Upper lobe of right lung (tissue), 1 donor: ENCODE results near the gene PIAS2. TPM values are rescaled to one million over a fixed set of nuclear protein-coding genes. Genes with fewer than 3 reads are reported as not detected.

ENCODE experiments used
- ATAC-seq: fragments of 200-7000 bp; cut with Tn5 transposase; one replicate; pipeline ENCODE4 v1.9.1; 2020; ENCODE audit warnings: mild to moderate bottlenecking, moderate library complexity
- DNase-seq: peaks from one replicate; pipeline ENCODE4 v3.0.0-alpha.2; 2020
- H3K27ac ChIP-seq: fragments of 200-600 bp; one replicate; pipeline ENCODE4 v1.8.0; 2022
- H3K27me3 ChIP-seq: fragments of 200-600 bp; one replicate; pipeline ENCODE4 v1.8.0; 2022; ENCODE audit warnings: mild to moderate bottlenecking
- H3K36me3 ChIP-seq: fragments of 200-600 bp; one replicate; pipeline ENCODE4 v1.8.0; 2022
- H3K4me1 ChIP-seq: fragments of 200-600 bp; one replicate; pipeline ENCODE4 v1.8.0; 2022
- H3K4me3 ChIP-seq: fragments of 200-600 bp; one replicate; pipeline ENCODE4 v1.8.0; 2022; ENCODE audit warnings: mild to moderate bottlenecking
- H3K9me3 ChIP-seq: fragments of 200-600 bp; one replicate; pipeline ENCODE4 v1.8.0; 2022
- intact Hi-C: fragments of 100-400 bp; cut with DNase I; formaldehyde crosslinking; loops from one replicate; pipeline ENCODE4 v1.11.0; 2022
- total RNA-seq: library from RNA; stranded (reverse); fragmentation: NEBNext Ultra II Directional; extraction: Animal tissue kit (Norgen Biotek cat#: 25700); gene quantifications from one replicate; pipeline ENCODE4 v1.2.1, GENCODE V29; 2021
- TF ChIP-seq, protein P1 (sequence below): fragments of 200-600 bp; IDR thresholded peaks from one replicate; pipeline ENCODE4 v1.8.0; 2022; ENCODE audit warnings: antibody characterized with exemption
- donor health status: DM: no; HTN: yes; CAD: no; lungs with severe emphysema.

Gene PIAS2
- total RNA-seq, 1 donor from 2014 or later = 38.6 TPM

DNA sequence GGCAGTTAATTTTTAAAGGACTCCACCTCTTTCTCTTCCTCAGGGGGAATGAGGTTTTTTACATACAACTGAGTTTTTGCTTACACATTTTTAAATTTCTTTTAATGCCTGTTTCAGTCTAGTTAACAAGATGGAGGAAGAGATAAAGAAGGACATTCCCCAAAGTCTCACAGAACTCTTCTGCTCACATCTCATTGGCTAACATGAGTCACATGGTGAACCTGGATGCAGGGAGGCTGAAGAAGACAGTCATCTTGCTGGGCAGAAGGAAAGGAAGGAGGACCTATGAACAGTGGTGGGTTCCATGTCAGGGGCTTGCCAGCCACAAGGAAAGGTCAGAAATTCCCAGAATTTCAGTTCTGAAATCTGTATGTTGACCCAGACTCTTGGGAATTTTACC lies 150.1 kb downstream of the PIAS2 start:
- Histone ChIP-seq H3K36me3 (no peaks in the 10 kb centered on the region), H3K4me1 (no peaks in the 10 kb centered on the region), H3K9me3 (no peaks in the 10 kb centered on the region), H3K27ac (no peak overlapping the region), H3K27me3 (no peaks in the 10 kb centered on the region), H3K4me3 (no peak overlapping the region)
- TF ChIP-seq, protein P1, sequence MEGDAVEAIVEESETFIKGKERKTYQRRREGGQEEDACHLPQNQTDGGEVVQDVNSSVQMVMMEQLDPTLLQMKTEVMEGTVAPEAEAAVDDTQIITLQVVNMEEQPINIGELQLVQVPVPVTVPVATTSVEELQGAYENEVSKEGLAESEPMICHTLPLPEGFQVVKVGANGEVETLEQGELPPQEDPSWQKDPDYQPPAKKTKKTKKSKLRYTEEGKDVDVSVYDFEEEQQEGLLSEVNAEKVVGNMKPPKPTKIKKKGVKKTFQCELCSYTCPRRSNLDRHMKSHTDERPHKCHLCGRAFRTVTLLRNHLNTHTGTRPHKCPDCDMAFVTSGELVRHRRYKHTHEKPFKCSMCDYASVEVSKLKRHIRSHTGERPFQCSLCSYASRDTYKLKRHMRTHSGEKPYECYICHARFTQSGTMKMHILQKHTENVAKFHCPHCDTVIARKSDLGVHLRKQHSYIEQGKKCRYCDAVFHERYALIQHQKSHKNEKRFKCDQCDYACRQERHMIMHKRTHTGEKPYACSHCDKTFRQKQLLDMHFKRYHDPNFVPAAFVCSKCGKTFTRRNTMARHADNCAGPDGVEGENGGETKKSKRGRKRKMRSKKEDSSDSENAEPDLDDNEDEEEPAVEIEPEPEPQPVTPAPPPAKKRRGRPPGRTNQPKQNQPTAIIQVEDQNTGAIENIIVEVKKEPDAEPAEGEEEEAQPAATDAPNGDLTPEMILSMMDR = no peak
- intact Hi-C loops = no loop called here
- no peak for DNase-seq
- no peak for ATAC-seq

DNA sequence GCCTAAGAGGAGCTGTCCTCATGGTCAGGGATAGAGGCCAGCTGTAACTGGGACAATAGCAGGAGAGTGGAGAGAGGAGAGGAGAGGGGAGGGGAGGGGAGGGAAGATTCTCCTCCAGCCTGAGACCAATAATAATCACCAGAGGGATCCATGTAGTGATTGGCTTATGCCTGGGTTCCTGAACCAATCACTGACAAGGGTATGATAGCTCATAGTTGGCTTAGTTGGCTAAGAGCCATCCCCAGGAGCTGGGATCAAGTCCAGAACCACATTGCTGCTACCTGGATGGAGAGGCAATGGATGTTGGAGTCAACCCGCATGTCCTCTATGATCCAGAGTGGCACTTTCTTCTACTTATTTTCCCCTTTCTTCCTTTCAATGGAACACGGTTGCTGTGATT lies 152.7 kb downstream of the PIAS2 start:
- Histone ChIP-seq H3K36me3 (no peaks in the 10 kb centered on the region), H3K27me3 (peaks cover 14% of the 10 kb centered on the region), H3K4me3 (no peak overlapping the region), H3K27ac (no peak overlapping the region), H3K4me1 (no peaks in the 10 kb centered on the region), H3K9me3 (no peaks in the 10 kb centered on the region)
- intact Hi-C loops = no loop called here
- no peak for ATAC-seq
- no peak for DNase-seq
- TF ChIP-seq, protein P1 = no peak

DNA sequence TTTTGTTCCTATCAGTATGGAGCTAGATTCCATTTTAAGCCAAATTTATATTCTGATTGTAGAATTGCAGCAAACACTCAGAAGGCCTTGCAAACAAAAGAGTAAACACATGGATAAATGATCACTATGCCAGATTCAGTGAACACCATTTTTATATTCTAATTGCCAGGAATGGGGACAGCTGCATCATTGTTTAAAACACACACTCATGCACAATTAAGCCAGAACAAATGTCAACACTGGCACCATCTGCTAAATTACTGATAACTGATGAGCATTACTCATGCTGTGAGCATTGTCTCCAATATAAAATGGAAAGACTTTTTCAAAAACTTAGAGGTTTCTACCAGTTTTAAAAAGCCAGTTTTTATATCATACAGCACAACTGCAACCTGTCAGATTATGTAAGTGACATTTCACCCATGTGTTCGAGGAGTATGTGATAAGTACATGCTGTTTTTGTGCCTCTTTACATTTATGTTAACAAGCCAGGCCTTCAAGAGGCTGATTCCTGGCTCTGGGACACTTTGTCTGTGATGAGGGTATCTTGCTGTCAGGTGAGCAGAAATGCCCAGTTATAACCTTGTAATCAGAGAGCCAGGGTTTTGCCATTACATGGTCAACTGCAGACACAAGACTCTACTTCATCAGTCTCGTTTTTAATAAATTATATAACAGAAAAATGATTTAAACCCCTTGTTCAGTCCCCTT lies 156.1 kb downstream of the PIAS2 start:
- ATAC-seq = no peak
- TF ChIP-seq, protein P1 = no peak
- DNase-seq = no peak
- no peak overlapping the region for H3K4me3 ChIP-seq
- no peaks in the 10 kb centered on the region for H3K9me3 ChIP-seq
- intact Hi-C loops = no loop called here
- H3K27me3 ChIP-seq = peaks cover 46% of the 10 kb centered on the region
- peaks cover 12% of the 10 kb centered on the region for H3K4me1 ChIP-seq
- H3K27ac ChIP-seq = no peak overlapping the region
- no peaks in the 10 kb centered on the region for H3K36me3 ChIP-seq

DNA sequence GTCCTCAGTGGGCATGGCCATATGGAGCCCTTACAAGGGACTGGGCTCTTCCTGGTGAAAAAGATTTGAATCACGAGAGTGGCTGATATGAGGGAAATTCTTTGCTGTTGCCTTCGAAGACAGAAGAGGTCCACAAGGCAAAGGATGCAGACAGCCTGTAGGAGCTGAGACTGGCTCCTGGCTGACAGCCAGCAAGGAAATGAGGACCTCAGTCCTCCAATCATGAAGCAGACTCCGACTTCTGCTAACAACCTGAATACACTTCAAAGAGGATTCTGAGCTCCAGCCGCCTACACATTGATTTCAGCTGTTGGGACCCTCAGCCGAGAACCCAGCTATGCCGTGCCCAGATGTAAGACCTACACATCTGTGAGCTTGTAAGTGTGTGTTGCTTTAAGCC lies 157.4 kb downstream of the PIAS2 start:
- DNase-seq (no peak), ATAC-seq (no peak)
- Histone ChIP-seq H3K9me3 (no peaks in the 10 kb centered on the region), H3K4me1 (peaks cover 12% of the 10 kb centered on the region), H3K4me3 (no peak overlapping the region), H3K27me3 (peaks cover 57% of the 10 kb centered on the region), H3K27ac (no peak overlapping the region), H3K36me3 (no peaks in the 10 kb centered on the region)
- intact Hi-C loops = no loop called here
- TF ChIP-seq, protein P1 = no peak

DNA sequence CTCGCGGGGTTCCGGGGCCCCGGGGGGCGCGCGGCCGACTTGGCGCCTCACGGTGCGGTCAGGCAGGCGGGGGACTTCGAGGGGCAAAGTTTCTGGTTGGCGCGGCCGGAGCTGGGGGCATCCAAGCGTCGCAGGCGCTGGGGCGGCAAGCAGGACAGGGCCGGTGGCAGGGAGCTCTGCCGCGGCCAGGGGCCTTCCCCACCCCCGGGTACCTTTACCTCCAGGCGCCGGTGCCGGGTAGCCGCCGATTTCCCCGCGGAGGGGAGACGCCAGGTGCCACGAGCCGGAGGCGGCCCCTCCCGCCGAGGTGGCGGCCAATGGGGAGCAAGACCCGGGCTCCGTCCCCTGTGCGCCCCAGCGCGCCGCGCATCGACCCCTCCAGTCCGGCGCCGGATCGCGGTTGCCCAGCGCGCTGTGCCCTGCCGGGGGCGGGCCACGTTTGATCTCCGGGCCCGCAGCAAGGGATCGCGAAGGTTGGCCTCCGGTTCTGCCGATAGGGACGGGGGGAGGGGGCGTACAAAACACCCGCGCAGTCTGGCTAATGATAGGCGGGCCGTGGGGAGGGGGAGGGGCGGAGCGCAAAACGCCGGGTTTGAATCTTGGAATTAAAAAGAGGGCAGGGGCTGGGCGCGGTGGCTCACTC lies 160.6 kb downstream of the PIAS2 start, which contains the start of gene ST8SIA5:
Gene ST8SIA5, minus strand, starts transcription at position 495 of the 643 bp plus-strand sequence. CDS start 545 bp downstream, outside the sequence.
- H3K36me3 ChIP-seq = no peaks in the 10 kb centered on the region
- TF ChIP-seq, protein P1 = no peak
- peaks cover 57% of the 10 kb centered on the region for H3K27me3 ChIP-seq
- ATAC-seq (no peak), DNase-seq (no peak)
- H3K27ac ChIP-seq = no peak within 1 kb of the TSS
- no peaks in the 10 kb centered on the region for H3K9me3 ChIP-seq
- H3K4me3 ChIP-seq = peak within 1 kb of the TSS; percentile 14
- intact Hi-C loops = no loop called here
- H3K4me1 ChIP-seq = peaks cover 12% of the 10 kb centered on the region
